Measurements from ENCODE around the gene TMEM190. TPM values are rescaled to one million over a fixed set of nuclear protein-coding genes. Genes with fewer than 3 reads are reported as not detected.

Gene TMEM190
- total and polyA plus RNA-seq, 9 of the 15 experiments (the other 6 are each of a cell fraction or from before 2014, with no cell fraction given): not detected

DNA sequence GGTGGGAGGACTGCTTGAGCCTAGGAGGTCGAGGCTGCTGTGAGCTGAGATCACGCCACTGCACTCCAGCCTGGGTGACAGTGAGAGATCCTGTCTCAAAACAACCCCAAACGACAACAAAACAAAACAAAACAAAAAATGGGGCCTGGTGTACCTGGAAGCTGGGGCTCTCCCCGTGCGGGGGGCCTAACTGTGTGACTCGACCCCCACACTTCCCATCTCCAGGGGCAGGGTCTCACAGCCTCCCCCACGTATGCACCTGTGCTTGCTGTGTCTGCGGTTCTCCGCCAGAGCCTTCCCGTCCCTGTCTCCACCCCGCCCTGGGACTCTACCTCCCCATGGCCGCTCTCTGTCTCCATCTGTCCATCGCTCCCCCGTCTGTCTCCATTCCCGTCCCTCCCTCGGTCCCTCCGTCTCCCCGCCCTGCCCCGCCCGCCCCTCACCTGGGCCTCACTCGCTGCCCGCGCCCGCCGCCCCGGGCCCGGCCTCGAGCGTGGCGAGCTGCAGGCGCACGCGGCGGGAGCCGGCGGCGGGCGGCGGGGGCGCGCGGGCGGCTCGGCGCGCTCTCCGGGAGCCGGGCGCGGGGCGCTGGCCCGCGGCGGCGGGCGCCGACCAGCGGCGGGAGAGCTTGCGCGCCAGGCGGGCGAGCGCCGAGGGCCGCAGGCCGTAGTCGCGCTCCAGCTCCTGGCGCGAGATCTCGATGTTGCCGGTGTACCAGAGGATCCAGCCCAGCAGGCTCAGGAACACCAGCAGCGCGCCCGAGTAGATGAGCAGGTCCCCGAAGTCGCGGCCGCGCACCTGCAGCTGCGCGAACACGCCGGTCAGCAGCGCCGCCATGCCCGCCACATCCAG, 6.9 kb downstream of the TMEM190 start (continued):
- TF ChIP-seq, protein P1, sequence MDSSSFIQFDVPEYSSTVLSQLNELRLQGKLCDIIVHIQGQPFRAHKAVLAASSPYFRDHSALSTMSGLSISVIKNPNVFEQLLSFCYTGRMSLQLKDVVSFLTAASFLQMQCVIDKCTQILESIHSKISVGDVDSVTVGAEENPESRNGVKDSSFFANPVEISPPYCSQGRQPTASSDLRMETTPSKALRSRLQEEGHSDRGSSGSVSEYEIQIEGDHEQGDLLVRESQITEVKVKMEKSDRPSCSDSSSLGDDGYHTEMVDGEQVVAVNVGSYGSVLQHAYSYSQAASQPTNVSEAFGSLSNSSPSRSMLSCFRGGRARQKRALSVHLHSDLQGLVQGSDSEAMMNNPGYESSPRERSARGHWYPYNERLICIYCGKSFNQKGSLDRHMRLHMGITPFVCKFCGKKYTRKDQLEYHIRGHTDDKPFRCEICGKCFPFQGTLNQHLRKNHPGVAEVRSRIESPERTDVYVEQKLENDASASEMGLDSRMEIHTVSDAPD (CRISPR knock-in tag; IDR thresholded peaks at IDR 0.05): no peak
- TF ChIP-seq RAD21 (CRISPR knock-in tag; conservative IDR thresholded peaks at IDR 0.05 in 1 of 2, IDR thresholded peaks at IDR 0.05 in 1 of 2) (peak; percentile 9 to 44; a peak in 2 of 4 replicates), SMAD3 (CRISPR knock-in tag; conservative IDR thresholded peaks at IDR 0.05) (no peak), LARP7 (IDR thresholded peaks at IDR 0.05) (0 out of 2 replicates have a peak, but pooled peaks have one; percentile 21), PBX2 (CRISPR knock-in tag; IDR thresholded peaks at IDR 0.05; ENCODE audit: low read depth) (no peak), PBX2 (tag; conservative IDR thresholded peaks at IDR 0.05; ENCODE audit: low read depth) (no peak), PURB (CRISPR knock-in tag; IDR thresholded peaks at IDR 0.05; ENCODE audit: low read depth) (no peak), ELK3 (CRISPR knock-in tag; IDR thresholded peaks at IDR 0.05) (no peak), SMARCA4 (IDR thresholded peaks at IDR 0.05) (no peak), CXXC5 (CRISPR knock-in tag; IDR thresholded peaks at IDR 0.05) (peak; percentile 70), NFXL1 (CRISPR knock-in tag; IDR thresholded peaks at IDR 0.05) (no peak), RBBP5 (IDR thresholded peaks at IDR 0.05; ENCODE audit: borderline replicate concordance, insufficient read depth, low read length, poor library complexity, severe bottlenecking) (peak; percentile 73), MAFF (IDR thresholded peaks at IDR 0.05; ENCODE audit: low read length) (no peak), ZBTB2 (IDR thresholded peaks at IDR 0.05) (no peak), SAFB (IDR thresholded peaks at IDR 0.05; ENCODE audit: borderline replicate concordance, low read depth, low read length) (no peak), BHLHE40 (IDR thresholded peaks at IDR 0.05; ENCODE audit: low read length) (no peak), RBM25 (IDR thresholded peaks at IDR 0.05; ENCODE audit: low read depth, low read length, severe bottlenecking) (no peak), TEAD4 (IDR thresholded peaks at IDR 0.05; ENCODE audit: low read length) (no peak), TEAD4 (CRISPR knock-in tag; IDR thresholded peaks at IDR 0.05; ENCODE audit: borderline replicate concordance) (no peak), MXI1 (IDR thresholded peaks at IDR 0.05; ENCODE audit: low read depth, low read length) (no peak)
- TF ChIP-seq, protein P2, sequence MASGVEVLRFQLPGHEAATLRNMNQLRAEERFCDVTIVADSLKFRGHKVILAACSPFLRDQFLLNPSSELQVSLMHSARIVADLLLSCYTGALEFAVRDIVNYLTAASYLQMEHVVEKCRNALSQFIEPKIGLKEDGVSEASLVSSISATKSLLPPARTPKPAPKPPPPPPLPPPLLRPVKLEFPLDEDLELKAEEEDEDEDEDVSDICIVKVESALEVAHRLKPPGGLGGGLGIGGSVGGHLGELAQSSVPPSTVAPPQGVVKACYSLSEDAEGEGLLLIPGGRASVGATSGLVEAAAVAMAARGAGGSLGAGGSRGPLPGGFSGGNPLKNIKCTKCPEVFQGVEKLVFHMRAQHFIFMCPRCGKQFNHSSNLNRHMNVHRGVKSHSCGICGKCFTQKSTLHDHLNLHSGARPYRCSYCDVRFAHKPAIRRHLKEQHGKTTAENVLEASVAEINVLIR (CRISPR knock-in tag; IDR thresholded peaks at IDR 0.05): no peak

All from K562 (cell line).